ACHN (cell line): ENCODE data around the gene MARCO.

Experiments used
- DNase-seq: peaks from one replicate; pipeline ENCODE4 v3.0.0-alpha.2; 2015
- in situ Hi-C: cut with HindIII; loops from 2 replicates; pipeline ENCODE4 v1.10.0; 2017; ENCODE audit warnings: low sequenced_read_pairs, low pct_ligation_motif_present, low pct_unique_long_range_greater_than_20kb

MARCO gene

GRCh38 chr2:118942031-118942430, at the start of gene MARCO:
MARCO (plus strand) TSS chr2:118942194; CDS start chr2:118942301, 107 bp downstream.
- DNase-seq, result no peak
- in situ Hi-C loops, result no loop called here

GRCh38 chr2:118893100-118893499, 48.9 kb upstream of the MARCO start:
- in situ Hi-C loops, result no loop called here
- DNase-seq, result no peak

- in situ Hi-C loops, result no loop called here
- DNase-seq, result no peak
Measured at GRCh38 chr2:118902266-118903028, 39.5 kb upstream of the MARCO start.

- DNase-seq, result no peak
- in situ Hi-C loops, result no loop called here
Measured at GRCh38 chr2:118903029-118903351, 39.0 kb upstream of the MARCO start.

GRCh38 chr2:118903551-118904479, 38.2 kb upstream of the MARCO start:
- no peak for DNase-seq
- in situ Hi-C loops, result no loop called here

- in situ Hi-C loops, result no loop called here
- DNase-seq, result no peak
Measured at GRCh38 chr2:118905206-118905605, 36.8 kb upstream of the MARCO start.

GRCh38 chr2:118906186-118906585, 35.8 kb upstream of the MARCO start:
- DNase-seq, result no peak
- in situ Hi-C loops, result no loop called here

GRCh38 chr2:118907759-118908158, 34.2 kb upstream of the MARCO start:
- no peak for DNase-seq
- in situ Hi-C loops, result no loop called here

- DNase-seq, result no peak
- in situ Hi-C loops, result no loop called here
Measured at GRCh38 chr2:118909191-118909590, 32.8 kb upstream of the MARCO start.

- no peak for DNase-seq
- in situ Hi-C loops, result no loop called here
Measured at GRCh38 chr2:118911166-118911856, 30.7 kb upstream of the MARCO start.

- no peak for DNase-seq
- in situ Hi-C loops, result no loop called here
Measured at GRCh38 chr2:118911936-118912335, 30.1 kb upstream of the MARCO start.

GRCh38 chr2:118913131-118913802, 28.7 kb upstream of the MARCO start:
- DNase-seq, result no peak
- in situ Hi-C loops, result no loop called here

GRCh38 chr2:118913803-118914645, 28.0 kb upstream of the MARCO start:
- no peak for DNase-seq
- in situ Hi-C loops, result no loop called here

- DNase-seq, result no peak
Measured at GRCh38 chr2:118914721-118915453, 27.1 kb upstream of the MARCO start.

GRCh38 chr2:118918017-118918416, 24.0 kb upstream of the MARCO start:
- in situ Hi-C loops, result no loop called here

More at GRCh38 chr2:118914721-118915453, 27.1 kb upstream of the MARCO start:
- in situ Hi-C loops, result no loop called here

GRCh38 chr2:118921646-118922045, 20.3 kb upstream of the MARCO start:
- no peak for DNase-seq
- in situ Hi-C loops, result no loop called here

More at GRCh38 chr2:118918017-118918416, 24.0 kb upstream of the MARCO start:
- no peak for DNase-seq

GRCh38 chr2:118922254-118922653, 19.7 kb upstream of the MARCO start:
- in situ Hi-C loops, result no loop called here
- DNase-seq, result no peak
